GM21423 (cell line): ENCODE data around the gene ORC4.

ENCODE experiments used
- ATAC-seq: cut with Tn5 transposase; IDR thresholded peaks from one replicate; pipeline ENCODE4 v1.9.1; 2021; ENCODE audit warnings: mild to moderate bottlenecking, moderate library complexity; ENCODE audit not compliant: unreplicated experiment

ORC4 gene

GRCh38 chr2:148020111-148021058 lies at the start of gene ORC4:
ORC4 (minus strand) TSS chr2:148020737; CDS start chr2:147975958, 44,779 bp downstream.
- peak; percentile 74 for ATAC-seq

- ATAC-seq, result no peak
These were observed 47.3 kb upstream of the ORC4 start for GRCh38 chr2:148067801-148068200.

- ATAC-seq, result no peak
These were observed 45.4 kb upstream of the ORC4 start for GRCh38 chr2:148065936-148066335.

GRCh38 chr2:148063633-148064032 lies 43.1 kb upstream of the ORC4 start:
- no peak for ATAC-seq

- ATAC-seq, result no peak
These were observed 38.1 kb upstream of the ORC4 start for GRCh38 chr2:148058641-148059040.

GRCh38 chr2:148052687-148053086 lies 32.1 kb upstream of the ORC4 start:
- ATAC-seq, result no peak

- ATAC-seq, result no peak
These were observed 28.7 kb upstream of the ORC4 start for GRCh38 chr2:148049284-148049683.

- ATAC-seq, result peak; percentile 64
These were observed 28.1 kb upstream of the ORC4 start for GRCh38 chr2:148048475-148049221.

- no peak for ATAC-seq
These were observed 26.3 kb upstream of the ORC4 start for GRCh38 chr2:148046802-148047201.

- ATAC-seq, result no peak
These were observed 23.8 kb upstream of the ORC4 start for GRCh38 chr2:148044322-148044721.

GRCh38 chr2:148042219-148042618 lies 21.7 kb upstream of the ORC4 start:
- ATAC-seq, result peak; percentile 90

GRCh38 chr2:148039783-148040182 lies 19.2 kb upstream of the ORC4 start:
- no peak for ATAC-seq

GRCh38 chr2:148032215-148032614 lies 11.7 kb upstream of the ORC4 start:
- no peak for ATAC-seq

GRCh38 chr2:148031152-148031551 lies 10.6 kb upstream of the ORC4 start:
- ATAC-seq, result no peak

- no peak for ATAC-seq
These were observed 8.2 kb upstream of the ORC4 start for GRCh38 chr2:148028781-148029180.

- no peak for ATAC-seq
These were observed 7.3 kb upstream of the ORC4 start for GRCh38 chr2:148027822-148028221.

- no peak for ATAC-seq
These were observed 6.0 kb upstream of the ORC4 start for GRCh38 chr2:148026573-148026972.

GRCh38 chr2:148023861-148024260 lies 3.3 kb upstream of the ORC4 start:
- ATAC-seq, result peak; percentile 32

GRCh38 chr2:148022882-148023281 lies 2.3 kb upstream of the ORC4 start:
- no peak for ATAC-seq

- ATAC-seq, result no peak
These were observed 1.8 kb upstream of the ORC4 start for GRCh38 chr2:148022351-148022750.

- ATAC-seq, result no peak
These were observed 1.3 kb upstream of the ORC4 start for GRCh38 chr2:148021886-148022285.
